H9 (cell line): ENCODE results near the gene CA11. TPM values are rescaled to one million over a fixed set of nuclear protein-coding genes. Genes with fewer than 3 reads are reported as not detected.

ENCODE experiments used
- DNase-seq: peaks from one replicate; pipeline ENCODE4 v3.0.0-alpha.2; 2017
- H2AFZ ChIP-seq: one replicate; pipeline ENCODE4 v1.6.1; 2013; ENCODE audit warnings: mild to moderate bottlenecking, low read length, control low read depth, moderate library complexity
- H2AK5ac ChIP-seq: 2 replicates; pipeline ENCODE4 v1.6.1; 2013; ENCODE audit warnings: low read length, control low read depth, mixed read lengths; ENCODE audit not compliant: insufficient read length
- H2BK120ac ChIP-seq: one replicate; pipeline ENCODE4 v1.6.1; 2013; ENCODE audit warnings: low read depth, mild to moderate bottlenecking, low read length, control low read depth, inconsistent platforms; ENCODE audit not compliant: poor library complexity, severe bottlenecking
- H2BK12ac ChIP-seq: 2 replicates; pipeline ENCODE4 v1.6.1; 2013; ENCODE audit warnings: low read length, control low read depth, mixed read lengths, low read depth; ENCODE audit not compliant: insufficient read length
- H2BK15ac ChIP-seq: 2 replicates; pipeline ENCODE4 v1.6.1; 2013; ENCODE audit warnings: low read depth, low read length, control low read depth
- H2BK20ac ChIP-seq: one replicate; pipeline ENCODE4 v1.6.1; 2013; ENCODE audit warnings: low read depth, mild to moderate bottlenecking, low read length, control low read depth, inconsistent platforms; ENCODE audit not compliant: poor library complexity, severe bottlenecking
- H2BK5ac ChIP-seq: 2 replicates; pipeline ENCODE4 v1.6.1; 2013; ENCODE audit warnings: low read length, control low read depth, mixed read lengths; ENCODE audit not compliant: insufficient read length
- H3K14ac ChIP-seq: 2 replicates; pipeline ENCODE4 v1.6.1; 2013; ENCODE audit warnings: low read length, control low read depth; ENCODE audit not compliant: insufficient read depth
- H3K18ac ChIP-seq: 2 replicates; pipeline ENCODE4 v1.6.1; 2013; ENCODE audit warnings: low read depth, mild to moderate bottlenecking, mixed read lengths, low read length, control low read depth; ENCODE audit not compliant: insufficient read length
- H3K23ac ChIP-seq: 2 replicates; pipeline ENCODE4 v1.6.1; 2013; ENCODE audit warnings: low read length, control low read depth, mixed read lengths, low read depth; ENCODE audit not compliant: insufficient read length
- H3K23me2 ChIP-seq: 2 replicates; pipeline ENCODE4 v1.6.1; 2013; ENCODE audit warnings: low read depth, mild to moderate bottlenecking, mixed read lengths, low read length, control low read depth; ENCODE audit not compliant: insufficient read length, poor library complexity, severe bottlenecking
- H3K27ac ChIP-seq: 2 replicates; pipeline ENCODE4 v1.5.1; 2013; ENCODE audit warnings: low read length, control low read depth, mixed read lengths, low read depth; ENCODE audit not compliant: insufficient read length
- H3K27me3 ChIP-seq: 2 replicates; pipeline ENCODE4 v1.6.1; 2013; ENCODE audit warnings: low read length, control low read depth, inconsistent platforms; ENCODE audit not compliant: insufficient read depth
- H3K4ac ChIP-seq: 2 replicates; pipeline ENCODE4 v1.6.1; 2013; ENCODE audit warnings: low read depth, mild to moderate bottlenecking, control low read depth, inconsistent platforms, low read length, moderate library complexity
- H3K4me1 ChIP-seq: 2 replicates; pipeline ENCODE4 v1.6.1; 2013; ENCODE audit warnings: low read length, control low read depth, inconsistent platforms; ENCODE audit not compliant: insufficient read depth
- H3K4me2 ChIP-seq: 2 replicates; pipeline ENCODE4 v1.6.1; 2013; ENCODE audit warnings: low read length, control low read depth, mixed read lengths; ENCODE audit not compliant: insufficient read length, insufficient read depth
- H3K56ac ChIP-seq: 2 replicates; pipeline ENCODE4 v1.6.1; 2013; ENCODE audit warnings: low read depth, mild to moderate bottlenecking, mixed read lengths, low read length, control low read depth; ENCODE audit not compliant: insufficient read length
- H3K79me1 ChIP-seq: 2 replicates; pipeline ENCODE4 v1.6.1; 2013; ENCODE audit warnings: low read depth, mild to moderate bottlenecking, moderate library complexity, low read length, control low read depth, inconsistent platforms; ENCODE audit not compliant: insufficient read depth, poor library complexity, severe bottlenecking
- H3K79me2 ChIP-seq: 2 replicates; pipeline ENCODE4 v1.6.1; 2013; ENCODE audit warnings: low read length, control low read depth, inconsistent platforms; ENCODE audit not compliant: insufficient read depth
- H3K9ac ChIP-seq: 2 replicates; pipeline ENCODE4 v1.6.1; 2013; ENCODE audit warnings: low read length, control low read depth, mixed read lengths; ENCODE audit not compliant: insufficient read length; ENCODE audit errors: extremely low read depth
- H3K9me3 ChIP-seq: one replicate; pipeline ENCODE4 v1.6.1; 2013; ENCODE audit warnings: low read depth, low read length, inconsistent platforms; ENCODE audit not compliant: control insufficient read depth
- H3T11ph ChIP-seq: one replicate; pipeline ENCODE4 v1.6.1; 2013; ENCODE audit warnings: mild to moderate bottlenecking, low read length, control low read depth, inconsistent platforms
- H4K20me1 ChIP-seq: one replicate; pipeline ENCODE4 v1.6.1; 2013; ENCODE audit not compliant: control insufficient read depth, insufficient read length, insufficient read depth
- H4K5ac ChIP-seq: 2 replicates; pipeline ENCODE4 v1.6.1; 2013; ENCODE audit warnings: low read depth, mild to moderate bottlenecking, mixed read lengths, low read length, control low read depth; ENCODE audit not compliant: insufficient read length
- H4K8ac ChIP-seq: replicated peaks from 2 replicates; pipeline ENCODE4 v1.6.1; 2013; ENCODE audit warnings: low read length, control low read depth, mixed read lengths, low read depth; ENCODE audit not compliant: insufficient read length
- H4K91ac ChIP-seq: 2 replicates; pipeline ENCODE4 v1.6.1; 2013; ENCODE audit warnings: low read depth, mild to moderate bottlenecking, moderate library complexity, mixed read lengths, low read length, control low read depth; ENCODE audit not compliant: insufficient read length
- H3K27ac Mint-ChIP-seq, 3 experiments: 2 replicates in 2 of 3; 3 replicates in 1 of 3; pipeline ENCODE4 v1.8.0; 2020 to 2021; ENCODE audit warnings: mixed read lengths in 3 of 3, mild to moderate bottlenecking in 1 of 3, moderate library complexity in 1 of 3
- H3K27me3 Mint-ChIP-seq: 2 replicates; pipeline ENCODE4 v1.8.0; 2021; ENCODE audit warnings: low read depth, mild to moderate bottlenecking, moderate library complexity, mixed read lengths
- H3K36me3 Mint-ChIP-seq, 3 experiments: 2 replicates in 2 of 3; 3 replicates in 1 of 3; pipeline ENCODE4 v1.8.0; 2020 to 2021; ENCODE audit warnings: low read depth in 3 of 3, mixed read lengths in 3 of 3; ENCODE audit not compliant: insufficient read depth in 1 of 3
- H3K4me1 Mint-ChIP-seq, 2 experiments: 2 replicates each; pipeline ENCODE4 v1.8.0; 2020; ENCODE audit warnings: mixed read lengths in 2 of 2
- H3K4me3 Mint-ChIP-seq, 2 experiments: 2 replicates in 1 of 2; 3 replicates in 1 of 2; pipeline ENCODE4 v1.8.0; 2020 to 2021; ENCODE audit warnings: mild to moderate bottlenecking in 2 of 2, mixed read lengths in 2 of 2, moderate library complexity in 1 of 2
- H3K9me3 Mint-ChIP-seq, 2 experiments: 2 replicates in 1 of 2; 3 replicates in 1 of 2; pipeline ENCODE4 v1.8.0; 2020; ENCODE audit warnings: mild to moderate bottlenecking in 2 of 2, mixed read lengths in 2 of 2, moderate library complexity in 1 of 2
- WGBS: extraction: QIAGEN DNeasy Blood & Tissue Kit; methylation state at CpG from one replicate; pipeline ENCODE4 v1.1.7; 2013; ENCODE audit warnings: missing lambda C conversion rate, low lambda C conversion rate, mixed read lengths; ENCODE audit not compliant: insufficient read length; ENCODE audit errors: extremely low coverage; 5-methylcytosine and 5-hydroxymethylcytosine counted together
- total RNA-seq: library from RNA; stranded (reverse); gene quantifications from 2 replicates; pipeline ENCODE4 v1.2.1, GENCODE V29; 2021
- TF ChIP-seq, protein P1 (sequence below): fragments of 200-600 bp; sonication (generic); conservative IDR thresholded peaks from 3 replicates; pipeline ENCODE4 v1.8.0; 2021; ENCODE audit warnings: antibody characterized with exemption, mild to moderate bottlenecking

Gene CA11
- total RNA-seq, 1 experiment from 2014 or later, result 107 TPM

DNA sequence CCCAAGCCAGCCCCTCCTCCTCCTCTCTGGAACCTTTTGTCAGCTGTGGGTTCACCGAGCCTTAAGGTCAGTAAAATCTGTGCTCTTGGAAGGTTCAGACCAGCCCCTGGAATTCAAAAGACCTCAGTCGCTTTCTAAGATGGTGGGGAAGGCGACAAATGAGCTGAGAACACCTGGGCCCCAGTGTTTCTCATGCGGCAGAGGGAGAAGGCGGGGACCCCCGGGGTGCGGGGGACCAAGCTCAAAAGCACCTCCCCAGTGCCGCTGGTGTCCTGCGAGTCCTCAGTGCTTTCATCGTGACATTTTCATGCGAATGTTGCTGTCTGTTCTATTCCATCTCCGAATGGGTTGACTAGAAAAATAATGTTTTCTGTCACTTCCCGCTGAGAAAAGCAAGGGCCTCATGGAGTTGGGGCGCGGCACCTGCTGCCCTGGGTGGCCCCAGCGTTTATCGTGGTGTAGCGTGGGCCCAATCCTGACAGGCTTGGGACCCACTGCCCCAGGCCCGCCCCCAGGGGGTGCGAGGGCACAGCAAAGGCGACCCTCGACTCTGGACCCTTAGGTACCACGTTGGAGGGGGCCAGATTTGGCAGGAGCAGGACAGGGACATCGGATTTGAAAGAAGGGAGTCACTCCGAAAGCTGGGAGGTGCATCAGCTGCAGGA, 27.6 kb upstream of the CA11 start:
- Histone ChIP-seq H3K4me1 (no peaks in the 10 kb centered on the region; the same call in 1 of the 2 replicates), H3K79me2 (no peaks in the 10 kb centered on the region), H3K4ac (no peak overlapping the region), H2BK12ac (no peak overlapping the region), H3K79me1 (no peaks in the 10 kb centered on the region), H2BK5ac (no peak overlapping the region), H3K56ac (no peak overlapping the region), H4K8ac (no peak overlapping the region), H3K27me3 (no peaks in the 10 kb centered on the region), H3K9ac (no peak overlapping the region), H4K5ac (no peak overlapping the region), H3K4me2 (no peak overlapping the region), H4K91ac (no peak overlapping the region), H3K23me2 (no peaks in the 10 kb centered on the region), H3K9me3 (no peaks in the 10 kb centered on the region), H2BK120ac (no peak overlapping the region), H3T11ph (no peak overlapping the region), H2AFZ (no peak overlapping the region), H3K14ac (no peak overlapping the region; the same call in 1 of the 2 replicates), H3K18ac (no peak overlapping the region), H2BK20ac (no peak overlapping the region), H4K20me1 (peaks cover 2% of the 10 kb centered on the region), H3K23ac (no peak overlapping the region), H3K27ac (no peak overlapping the region), H2AK5ac (no peak overlapping the region), H2BK15ac (no peak overlapping the region)
- Mint-ChIP-seq H3K36me3 (peaks cover 0 to 9% (median 7%) of the 10 kb centered on the region in 3 experiments; a peak in 5 of 7 replicates), H3K9me3 (peaks cover 8 to 11% of the 10 kb centered on the region in 2 experiments), H3K4me1 (peaks cover 29 to 35% of the 10 kb centered on the region in 2 experiments), H3K4me3 (peak overlapping the region; percentile 12 to 60; a peak in 4 of 5 replicates), H3K27me3 (peaks cover 6% of the 10 kb centered on the region), H3K27ac (peak overlapping the region in 1 of 3 experiments; percentile 76; a peak in 1 of 7 replicates)
- TF ChIP-seq, protein P1, sequence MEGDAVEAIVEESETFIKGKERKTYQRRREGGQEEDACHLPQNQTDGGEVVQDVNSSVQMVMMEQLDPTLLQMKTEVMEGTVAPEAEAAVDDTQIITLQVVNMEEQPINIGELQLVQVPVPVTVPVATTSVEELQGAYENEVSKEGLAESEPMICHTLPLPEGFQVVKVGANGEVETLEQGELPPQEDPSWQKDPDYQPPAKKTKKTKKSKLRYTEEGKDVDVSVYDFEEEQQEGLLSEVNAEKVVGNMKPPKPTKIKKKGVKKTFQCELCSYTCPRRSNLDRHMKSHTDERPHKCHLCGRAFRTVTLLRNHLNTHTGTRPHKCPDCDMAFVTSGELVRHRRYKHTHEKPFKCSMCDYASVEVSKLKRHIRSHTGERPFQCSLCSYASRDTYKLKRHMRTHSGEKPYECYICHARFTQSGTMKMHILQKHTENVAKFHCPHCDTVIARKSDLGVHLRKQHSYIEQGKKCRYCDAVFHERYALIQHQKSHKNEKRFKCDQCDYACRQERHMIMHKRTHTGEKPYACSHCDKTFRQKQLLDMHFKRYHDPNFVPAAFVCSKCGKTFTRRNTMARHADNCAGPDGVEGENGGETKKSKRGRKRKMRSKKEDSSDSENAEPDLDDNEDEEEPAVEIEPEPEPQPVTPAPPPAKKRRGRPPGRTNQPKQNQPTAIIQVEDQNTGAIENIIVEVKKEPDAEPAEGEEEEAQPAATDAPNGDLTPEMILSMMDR, result no peak
- no peak for DNase-seq
- WGBS, result no CpG with 5 or more reads among the region's 25 CpGs
